Right lobe of liver (tissue), 6 donors: Measurements from ENCODE around the gene YIPF6. TPM values are rescaled to one million over a fixed set of nuclear protein-coding genes. Genes with fewer than 3 reads are reported as not detected.
A peak's percentile ranks its signal among the peaks of the same experiment; 100 is the strongest.
"Not testable (repeated sequence)": the region's sequence is repeated elsewhere in the genome, so short reads cannot be mapped to it uniquely, and the experiment has no call there.

Experiments
- ATAC-seq, 4 donors: fragments of 200-7000 bp; cut with Tn5 transposase; one replicate each; pipeline ENCODE4 v1.9.1; 2020; ENCODE audit warnings: mild to moderate bottlenecking in 4 of 4, moderate library complexity in 4 of 4
- DNase-seq, 3 donors: peaks; one replicate each; pipeline ENCODE4 v3.0.0-alpha.2; 2020
- H3K27ac ChIP-seq, 3 donors: fragments of 200-600 bp; one replicate each; pipeline ENCODE4 v1.8.0; 2022
- H3K27me3 ChIP-seq, 2 donors: fragments of 200-600 bp; one replicate each; pipeline ENCODE4 v1.8.0; 2022
- H3K36me3 ChIP-seq, 4 donors: fragments of 200-600 bp; sonication (generic) in 1 of 4; one replicate each; pipeline versions ENCODE4 v1.5.1 to v1.8.0; 2017 to 2022; ENCODE audit warnings: control low read depth in 1 of 4
- H3K4me1 ChIP-seq, 4 donors: fragments of 200-600 bp; sonication (generic) in 1 of 4; one replicate each; pipeline versions ENCODE4 v1.5.1 to v1.8.0; 2017 to 2022; ENCODE audit warnings: control low read depth in 1 of 4
- H3K4me3 ChIP-seq, 3 donors: fragments of 200-600 bp; one replicate each; pipeline ENCODE4 v1.8.0; 2022
- H3K9me3 ChIP-seq, 4 donors: fragments of 200-600 bp; sonication (generic) in 1 of 4; one replicate each; pipeline versions ENCODE4 v1.5.1 to v1.8.0; 2017 to 2022; ENCODE audit warnings: control low read depth in 1 of 4
- POLR2A ChIP-seq: fragments of 450-650 bp; IDR thresholded peaks from one replicate; pipeline ENCODE4 v1.6.1; 2017; ENCODE audit warnings: antibody characterized with exemption, mild to moderate bottlenecking
- WGBS: methylation state at CpG from one replicate; pipeline ENCODE4 v1.1.6; 2018; ENCODE audit warnings: low coverage, low lambda C conversion rate; ENCODE audit not compliant: insufficient coverage; ENCODE audit errors: missing lambda C conversion rate; 5-methylcytosine and 5-hydroxymethylcytosine counted together
- intact Hi-C, 2 donors: fragments of 100-400 bp; cut with DNase I; formaldehyde crosslinking; loops; one replicate each; pipeline versions ENCODE4 v1.11.2 to v1.14.1; 2022
- total RNA-seq, 6 experiments: library from RNA; depleted of rRNA in 2 of 6; stranded (reverse); fragments of >200 nt in 2 of 6; fragmentation: NEBNext Ultra II Directional in 3 of 6; extraction: Animal tissue kit (Norgen Biotek cat#: 25700) in 3 of 6; gene quantifications; one replicate each; pipeline versions ENCODE4 v1.1.0 to v1.2.4, GENCODE V29; 2016 to 2023
- TF ChIP-seq, protein P1 (sequence below), 4 donors: fragments of 200-600 bp in 3 of 4; fragments of 450-650 bp in 1 of 4; IDR thresholded peaks; one replicate each; pipeline versions ENCODE4 v1.5.1 to v1.8.0; 2016 to 2022; ENCODE audit warnings: antibody characterized with exemption in 4 of 4, mild to moderate bottlenecking in 2 of 4
- donor health status: DM: no; HTN: yes; CAD: no.
- donor health status: DM: no; HTN: no; CAD: no.
- donor health status: DM: no; HTN: no; CAD: no.
- donor health status: DM: no; HTN: yes; CAD: no.
- donor health status: DM: no; HTN: yes; CAD: no.

YIPF6 gene
- total RNA-seq, 6 experiments from 2014 or later = 24.9 to 37.0 (median 30.9) TPM

DNA sequence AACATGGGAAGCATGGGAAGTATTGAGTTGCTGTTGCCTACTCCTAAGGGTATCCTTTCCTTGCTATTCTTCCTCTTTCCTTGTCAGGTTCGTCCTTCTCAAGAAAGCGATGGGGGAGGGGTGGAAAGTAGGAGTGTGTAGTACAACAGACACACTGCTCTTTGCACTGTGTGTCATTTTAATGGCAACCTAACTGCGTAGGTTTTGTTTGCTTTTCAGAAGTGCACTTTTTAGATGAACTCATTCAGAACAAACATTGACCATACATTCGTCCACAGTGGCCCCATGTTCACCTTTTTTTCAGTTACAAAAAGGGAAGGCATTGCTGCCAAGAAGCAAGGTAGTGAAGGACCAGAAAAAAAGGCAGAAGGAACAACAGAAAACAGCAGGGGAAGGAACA lies 10.2 kb upstream of the YIPF6 start:
- Histone ChIP-seq H3K4me1 (no peaks in the 10 kb centered on the region), H3K9me3 (no peaks in the 10 kb centered on the region), H3K27me3 (no peaks in the 10 kb centered on the region), H3K27ac (peak overlapping the region in 1 of 3 donors; percentile 28), H3K36me3 (no peaks in the 10 kb centered on the region), H3K4me3 (no peak overlapping the region)
- intact Hi-C loops = no loop called here
- peak; percentile 57 to 90 (median 78) for ATAC-seq
- TF ChIP-seq, protein P1, sequence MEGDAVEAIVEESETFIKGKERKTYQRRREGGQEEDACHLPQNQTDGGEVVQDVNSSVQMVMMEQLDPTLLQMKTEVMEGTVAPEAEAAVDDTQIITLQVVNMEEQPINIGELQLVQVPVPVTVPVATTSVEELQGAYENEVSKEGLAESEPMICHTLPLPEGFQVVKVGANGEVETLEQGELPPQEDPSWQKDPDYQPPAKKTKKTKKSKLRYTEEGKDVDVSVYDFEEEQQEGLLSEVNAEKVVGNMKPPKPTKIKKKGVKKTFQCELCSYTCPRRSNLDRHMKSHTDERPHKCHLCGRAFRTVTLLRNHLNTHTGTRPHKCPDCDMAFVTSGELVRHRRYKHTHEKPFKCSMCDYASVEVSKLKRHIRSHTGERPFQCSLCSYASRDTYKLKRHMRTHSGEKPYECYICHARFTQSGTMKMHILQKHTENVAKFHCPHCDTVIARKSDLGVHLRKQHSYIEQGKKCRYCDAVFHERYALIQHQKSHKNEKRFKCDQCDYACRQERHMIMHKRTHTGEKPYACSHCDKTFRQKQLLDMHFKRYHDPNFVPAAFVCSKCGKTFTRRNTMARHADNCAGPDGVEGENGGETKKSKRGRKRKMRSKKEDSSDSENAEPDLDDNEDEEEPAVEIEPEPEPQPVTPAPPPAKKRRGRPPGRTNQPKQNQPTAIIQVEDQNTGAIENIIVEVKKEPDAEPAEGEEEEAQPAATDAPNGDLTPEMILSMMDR (IDR thresholded peaks at IDR 0.05) = no peak
- TF ChIP-seq POLR2A = no peak
- DNase-seq = no peak
- WGBS = 16% methylated on average over 4 of the region's 4 CpGs

DNA sequence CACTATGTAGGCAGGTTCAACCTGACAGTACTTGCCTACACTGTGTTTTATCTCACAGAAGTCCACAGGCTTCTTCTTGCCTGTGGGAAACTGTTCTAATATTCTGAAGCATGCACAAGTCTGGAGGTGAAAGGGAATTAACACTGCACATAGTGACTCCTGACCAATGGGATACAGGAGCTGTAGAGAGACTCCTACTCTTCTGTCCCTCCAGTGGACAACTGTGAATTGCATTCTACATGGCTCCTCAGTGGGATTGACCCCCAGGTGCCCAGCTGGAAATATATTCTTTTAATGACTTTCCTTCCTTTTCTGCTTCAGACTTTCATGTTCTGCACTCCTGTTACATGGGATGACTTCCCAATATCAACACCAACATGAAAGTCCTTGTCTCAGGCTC lies 8.2 kb upstream of the YIPF6 start:
- no peak overlapping the region for H3K4me3 ChIP-seq
- DNase-seq = no peak
- no peak for TF ChIP-seq POLR2A
- TF ChIP-seq, protein P1 (IDR thresholded peaks at IDR 0.05) = peak; percentile 26 to 41 (median 29)
- H3K27ac ChIP-seq = no peak overlapping the region
- intact Hi-C loops = no loop called here
- ATAC-seq = peak; percentile 77 to 86 (median 80)
- no peaks in the 10 kb centered on the region for H3K9me3 ChIP-seq
- no peaks in the 10 kb centered on the region for H3K4me1 ChIP-seq
- no peaks in the 10 kb centered on the region for H3K36me3 ChIP-seq
- H3K27me3 ChIP-seq = no peaks in the 10 kb centered on the region

DNA sequence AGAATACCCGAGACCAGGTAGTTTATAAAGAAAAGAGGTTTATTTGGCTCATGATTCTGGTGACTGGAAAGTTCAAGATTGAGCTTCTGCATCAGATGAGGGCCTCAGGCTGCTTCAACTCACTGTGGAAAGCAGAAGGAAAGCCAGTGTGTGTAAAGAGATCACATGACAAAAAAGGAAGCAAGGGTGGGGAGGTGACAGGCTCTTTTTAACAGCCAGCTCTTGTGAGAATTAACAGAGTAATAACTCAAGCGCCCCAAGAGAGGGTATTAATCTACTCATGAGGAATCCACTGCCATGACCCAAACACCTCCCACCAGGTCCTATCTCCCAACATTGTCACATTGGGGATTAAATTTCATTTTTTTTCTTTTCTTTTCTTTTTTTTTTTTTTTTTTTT lies 6.3 kb upstream of the YIPF6 start:
- Histone ChIP-seq H3K36me3 (no peaks in the 10 kb centered on the region), H3K27ac (no peak overlapping the region), H3K9me3 (no peaks in the 10 kb centered on the region), H3K27me3 (no peaks in the 10 kb centered on the region), H3K4me3 (no peak overlapping the region), H3K4me1 (no peaks in the 10 kb centered on the region)
- WGBS = 42% methylated on average over 2 of the region's 2 CpGs
- ATAC-seq (no peak), DNase-seq (no peak)
- intact Hi-C loops = no loop called here
- no peak for TF ChIP-seq POLR2A

DNA sequence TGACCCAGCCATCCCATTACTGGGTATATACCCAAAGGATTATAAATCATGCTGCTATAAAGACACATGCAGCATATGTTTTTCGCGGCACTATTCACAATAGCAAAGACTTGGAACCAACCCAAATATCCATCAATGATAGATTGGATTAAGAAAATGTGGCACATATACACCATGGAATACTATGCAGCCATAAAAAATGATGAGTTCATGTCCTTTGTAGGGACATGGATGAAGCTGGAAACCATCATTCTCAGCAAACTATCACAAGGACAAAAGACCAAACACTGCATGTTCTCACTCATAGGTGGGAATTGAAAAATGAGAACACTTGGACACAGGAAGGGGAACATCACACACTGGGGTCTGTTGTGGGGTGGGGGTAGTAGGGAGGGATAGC lies 5.1 kb upstream of the YIPF6 start:
- H3K4me1 ChIP-seq, intact Hi-C loops, H3K9me3 ChIP-seq, H3K36me3 ChIP-seq, ATAC-seq, H3K27me3 ChIP-seq, DNase-seq, H3K4me3 ChIP-seq, H3K27ac ChIP-seq: not testable (repeated sequence)
- 100% methylated on average over 2 of the region's 2 CpGs for WGBS

DNA sequence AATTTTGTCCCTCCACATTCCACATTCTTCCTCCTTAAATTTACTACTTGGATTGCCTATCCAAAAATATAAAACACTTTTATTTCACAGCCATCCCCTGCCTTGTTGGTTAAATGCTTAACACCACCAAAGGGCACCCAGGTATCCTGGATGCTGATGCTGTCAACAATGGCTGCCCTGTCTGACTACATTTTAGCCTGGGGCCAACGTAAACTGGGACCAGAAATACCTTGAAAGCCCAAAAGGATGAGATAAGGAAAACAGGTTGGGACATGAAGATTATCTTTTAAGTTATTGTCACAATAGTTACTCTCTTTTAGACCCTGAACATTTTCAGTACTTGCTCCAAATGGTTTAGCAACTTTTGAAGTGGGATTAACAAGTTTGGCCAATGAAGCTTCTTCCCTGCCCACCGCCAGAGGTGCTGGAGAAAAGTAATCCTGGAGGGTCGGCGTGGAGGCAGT lies 775 bp upstream of the YIPF6 start:
- H3K4me1 ChIP-seq = peaks cover 0 to 7% (median 0%) of the 10 kb centered on the region in 4 donors
- intact Hi-C loops = no loop called here
- H3K36me3 ChIP-seq = no peaks in the 10 kb centered on the region
- H3K27ac ChIP-seq = peak overlapping the region; percentile 93 to 96 (median 94)
- ATAC-seq (peak in 1 of 4 donors; percentile 34), DNase-seq (no peak)
- TF ChIP-seq, protein P1 (IDR thresholded peaks at IDR 0.05) = no peak
- TF ChIP-seq POLR2A = no peak
- no peaks in the 10 kb centered on the region for H3K27me3 ChIP-seq
- H3K9me3 ChIP-seq = no peaks in the 10 kb centered on the region
- H3K4me3 ChIP-seq = peak overlapping the region; percentile 64 to 70 (median 65)
- WGBS = 12% methylated on average over 4 of the region's 4 CpGs
